Activated T-helper 1 cell treated with anti-CD3 and anti-CD28 coated beads, Interleukin-12 subunit alpha, Interleukin-12 subunit beta, Interleukin-2, Interleukin-4 antibody, amounts not matched to agents 30 ng/mL and 10 ng/mL and 1 ng/mL, durations not matched to agents 14 hours and 24 hours and 36 hours (primary cell): ENCODE measurements around the gene SERGEF. TPM values are rescaled to one million over a fixed set of nuclear protein-coding genes. Genes with fewer than 3 reads are reported as not detected.
"Not testable (repeated sequence)": the region's sequence is repeated elsewhere in the genome, so short reads cannot be mapped to it uniquely, and the experiment has no call there.

ENCODE experiments used
- DNase-seq: peaks from one replicate; pipeline ENCODE4 v3.0.0; 2021; ENCODE audit warnings: low spot score
- H3K27ac Mint-ChIP-seq: one replicate; pipeline ENCODE4 v1.8.0; 2021; ENCODE audit warnings: mild to moderate bottlenecking, mixed read lengths
- H3K27me3 Mint-ChIP-seq: one replicate; pipeline ENCODE4 v1.8.0; 2022; ENCODE audit warnings: mild to moderate bottlenecking, moderate library complexity, mixed read lengths; ENCODE audit not compliant: insufficient read depth
- H3K36me3 Mint-ChIP-seq: one replicate; pipeline ENCODE4 v1.8.0; 2021; ENCODE audit warnings: low read depth, mixed read lengths
- H3K4me1 Mint-ChIP-seq: one replicate; pipeline ENCODE4 v1.8.0; 2021; ENCODE audit warnings: low read depth, mixed read lengths
- H3K4me3 Mint-ChIP-seq: one replicate; pipeline ENCODE4 v1.8.0; 2021; ENCODE audit warnings: mild to moderate bottlenecking, moderate library complexity, mixed read lengths
- H3K9me3 Mint-ChIP-seq: one replicate; pipeline ENCODE4 v1.8.0; 2021; ENCODE audit warnings: mixed read lengths
- intact Hi-C: fragments of 100-400 bp; cut with micrococcal nuclease; formaldehyde crosslinking; loops from one replicate; pipeline ENCODE4 v1.15.1; 2024
- total RNA-seq: library from RNA; stranded (reverse); gene quantifications from 2 replicates; pipeline ENCODE4 v1.2.3, GENCODE V29; 2022

SERGEF gene
- total RNA-seq, 1 donor from 2014 or later, result 24.5 TPM

GRCh38 chr11:17907046-17907445 is 105.8 kb downstream of the SERGEF start:
- no peak for DNase-seq
- Mint-ChIP-seq H3K27ac (no peak overlapping the region), H3K4me1 (no peaks in the 10 kb centered on the region), H3K9me3 (no peaks in the 10 kb centered on the region), H3K4me3 (no peak overlapping the region), H3K36me3 (no peaks in the 10 kb centered on the region), H3K27me3 (no peaks in the 10 kb centered on the region)
- intact Hi-C loops, result no loop called here

GRCh38 chr11:17906436-17906835 is 106.4 kb downstream of the SERGEF start:
- Mint-ChIP-seq H3K4me3 (no peak overlapping the region), H3K9me3 (no peaks in the 10 kb centered on the region), H3K27me3 (no peaks in the 10 kb centered on the region), H3K27ac (no peak overlapping the region), H3K36me3 (no peaks in the 10 kb centered on the region), H3K4me1 (no peaks in the 10 kb centered on the region)
- intact Hi-C loops, result no loop called here
- DNase-seq, result no peak

- no peaks in the 10 kb centered on the region for H3K27me3 Mint-ChIP-seq
- H3K4me1 Mint-ChIP-seq, result no peaks in the 10 kb centered on the region
- no peaks in the 10 kb centered on the region for H3K36me3 Mint-ChIP-seq
- intact Hi-C loops, result no loop called here
- H3K27ac Mint-ChIP-seq, result no peak overlapping the region
- H3K4me3 Mint-ChIP-seq, result no peak overlapping the region
- DNase-seq, result no peak
- H3K9me3 Mint-ChIP-seq, result no peaks in the 10 kb centered on the region
These were observed 107.4 kb downstream of the SERGEF start for GRCh38 chr11:17905477-17905876.

- Mint-ChIP-seq H3K27me3 (no peaks in the 10 kb centered on the region), H3K4me3 (no peak overlapping the region), H3K27ac (no peak overlapping the region), H3K36me3 (no peaks in the 10 kb centered on the region), H3K4me1 (no peaks in the 10 kb centered on the region), H3K9me3 (no peaks in the 10 kb centered on the region)
- no peak for DNase-seq
- intact Hi-C loops, result no loop called here
These were observed 111.4 kb downstream of the SERGEF start for GRCh38 chr11:17901481-17901880.

- Mint-ChIP-seq H3K9me3 (no peaks in the 10 kb centered on the region), H3K27ac (no peak overlapping the region), H3K4me3 (no peak overlapping the region), H3K36me3 (no peaks in the 10 kb centered on the region), H3K4me1 (no peaks in the 10 kb centered on the region), H3K27me3 (no peaks in the 10 kb centered on the region)
- intact Hi-C loops, result no loop called here
- DNase-seq, result no peak
These were observed 114.1 kb downstream of the SERGEF start for GRCh38 chr11:17898782-17899181.

GRCh38 chr11:17898071-17898470 is 114.8 kb downstream of the SERGEF start:
- Mint-ChIP-seq H3K9me3 (no peaks in the 10 kb centered on the region), H3K36me3 (no peaks in the 10 kb centered on the region), H3K4me1 (no peaks in the 10 kb centered on the region), H3K27me3 (no peaks in the 10 kb centered on the region), H3K27ac (no peak overlapping the region), H3K4me3 (no peak overlapping the region)
- intact Hi-C loops, result no loop called here
- no peak for DNase-seq

- no peaks in the 10 kb centered on the region for H3K27me3 Mint-ChIP-seq
- no peak for DNase-seq
- H3K27ac Mint-ChIP-seq, result no peak overlapping the region
- no peak overlapping the region for H3K4me3 Mint-ChIP-seq
- H3K9me3 Mint-ChIP-seq, result no peaks in the 10 kb centered on the region
- H3K36me3 Mint-ChIP-seq, result no peaks in the 10 kb centered on the region
- intact Hi-C loops, result no loop called here
- H3K4me1 Mint-ChIP-seq, result no peaks in the 10 kb centered on the region
These were observed 115.4 kb downstream of the SERGEF start for GRCh38 chr11:17897495-17897894.

- H3K4me3 Mint-ChIP-seq, intact Hi-C loops, DNase-seq, H3K9me3 Mint-ChIP-seq, H3K27me3 Mint-ChIP-seq, H3K4me1 Mint-ChIP-seq, H3K36me3 Mint-ChIP-seq, H3K27ac Mint-ChIP-seq: not testable (repeated sequence)
These were observed 116.2 kb downstream of the SERGEF start for GRCh38 chr11:17896496-17897151.

- Mint-ChIP-seq H3K27me3 (no peaks in the 10 kb centered on the region), H3K4me1 (no peaks in the 10 kb centered on the region), H3K9me3 (no peaks in the 10 kb centered on the region), H3K27ac (no peak overlapping the region), H3K36me3 (no peaks in the 10 kb centered on the region), H3K4me3 (no peak overlapping the region)
- intact Hi-C loops, result no loop called here
- no peak for DNase-seq
These were observed 117.8 kb downstream of the SERGEF start for GRCh38 chr11:17894929-17895658.

GRCh38 chr11:17892409-17892808 is 120.4 kb downstream of the SERGEF start:
- Mint-ChIP-seq H3K27ac (no peak overlapping the region), H3K27me3 (no peaks in the 10 kb centered on the region), H3K4me3 (no peak overlapping the region), H3K4me1 (no peaks in the 10 kb centered on the region), H3K36me3 (no peaks in the 10 kb centered on the region), H3K9me3 (no peaks in the 10 kb centered on the region)
- intact Hi-C loops, result no loop called here
- DNase-seq, result no peak

- Mint-ChIP-seq H3K27me3 (no peaks in the 10 kb centered on the region), H3K4me1 (no peaks in the 10 kb centered on the region), H3K36me3 (no peaks in the 10 kb centered on the region), H3K9me3 (no peaks in the 10 kb centered on the region), H3K27ac (no peak overlapping the region), H3K4me3 (no peak overlapping the region)
- intact Hi-C loops, result no loop called here
- no peak for DNase-seq
These were observed 122.5 kb downstream of the SERGEF start for GRCh38 chr11:17890325-17890724.

GRCh38 chr11:17887779-17888178 is 125.1 kb downstream of the SERGEF start:
- no peak overlapping the region for H3K27ac Mint-ChIP-seq
- no peaks in the 10 kb centered on the region for H3K27me3 Mint-ChIP-seq
- H3K4me1 Mint-ChIP-seq, result no peaks in the 10 kb centered on the region
- DNase-seq, result no peak
- intact Hi-C loops, result no loop called here
- H3K9me3 Mint-ChIP-seq, result no peaks in the 10 kb centered on the region
- H3K4me3 Mint-ChIP-seq, result no peak overlapping the region
- no peaks in the 10 kb centered on the region for H3K36me3 Mint-ChIP-seq

GRCh38 chr11:17883946-17884345 is 128.9 kb downstream of the SERGEF start:
- Mint-ChIP-seq H3K9me3 (no peaks in the 10 kb centered on the region), H3K36me3 (no peaks in the 10 kb centered on the region), H3K4me3 (no peak overlapping the region), H3K4me1 (no peaks in the 10 kb centered on the region), H3K27ac (no peak overlapping the region), H3K27me3 (no peaks in the 10 kb centered on the region)
- intact Hi-C loops, result no loop called here
- DNase-seq, result no peak
